Kidney (tissue), 14 donors: ENCODE measurements around the gene MB21D2. TPM values are rescaled to one million over a fixed set of nuclear protein-coding genes. Genes with fewer than 3 reads are reported as not detected.
A peak's percentile ranks its signal among the peaks of the same experiment; 100 is the strongest.

Source experiments
- DNase-seq, 5 donors: peaks; one replicate each; pipeline ENCODE4 v3.0.0-alpha.2; 2013 to 2020
- FAIRE-seq: peaks from 2 replicates; lab custom pipeline; 2012; peaks lifted over from hg19 to GRCh38; lab: Jason Lieb, UNC
- H3K27ac ChIP-seq, 2 donors: one replicate each; pipeline ENCODE4 v1.7.0; 2013; ENCODE audit warnings: low read depth in 2 of 2, low read length in 2 of 2, inconsistent platforms in 1 of 2
- H3K27me3 ChIP-seq: one replicate; pipeline ENCODE4 v1.7.1; 2013; ENCODE audit warnings: low read length, inconsistent platforms; ENCODE audit not compliant: control insufficient read depth, insufficient read depth
- H3K36me3 ChIP-seq, 3 donors: one replicate each; pipeline versions ENCODE4 v1.7.0 to v1.7.1; 2013; ENCODE audit warnings: low read length in 3 of 3, control low read depth in 1 of 3, inconsistent platforms in 1 of 3; ENCODE audit not compliant: insufficient read depth in 3 of 3, control insufficient read depth in 2 of 3
- H3K4me1 ChIP-seq, 3 donors: one replicate each; pipeline versions ENCODE4 v1.7.0 to v1.7.1; 2013; ENCODE audit warnings: low read length in 3 of 3, inconsistent platforms in 1 of 3, low read depth in 1 of 3; ENCODE audit not compliant: control insufficient read depth in 2 of 3, insufficient read depth in 2 of 3
- H3K4me3 ChIP-seq, 3 donors: one replicate each; pipeline versions ENCODE4 v1.7.0 to v1.8.1; 2013; ENCODE audit warnings: low read length in 3 of 3, control low read depth in 1 of 3, inconsistent platforms in 1 of 3
- H3K9ac ChIP-seq, 3 donors: one replicate each; pipeline versions ENCODE4 v1.7.0 to v1.7.1; 2013; ENCODE audit warnings: low read length in 3 of 3, control low read depth in 1 of 3, inconsistent platforms in 1 of 3
- H3K9me3 ChIP-seq, 3 donors: one replicate each; pipeline versions ENCODE4 v1.7.0 to v1.7.1; 2013; ENCODE audit warnings: low read length in 3 of 3, control low read depth in 1 of 3, inconsistent platforms in 1 of 3; ENCODE audit not compliant: control insufficient read depth in 2 of 3, insufficient read depth in 1 of 3
- CTCF ChIP-seq: IDR thresholded peaks from 3 replicates; pipeline ENCODE4 v1.5.1; 2012; ENCODE audit warnings: mild to moderate bottlenecking, moderate library complexity, borderline replicate concordance; ENCODE audit not compliant: insufficient read depth; ENCODE audit errors: extremely low read depth
- intact Hi-C: fragments of 100-400 bp; cut with DNase I; formaldehyde crosslinking; loops from one replicate; pipeline ENCODE4 v1.11.1; 2022
- polyA plus RNA-seq: library from polyadenylated mRNA; stranded (reverse); fragments of 350-450 nt; fragmentation: Illumina TruSeq; extraction: RNeasy Lipid Tissue Mini Kit (QIAGEN cat#74804); gene quantifications from one replicate; pipeline ENCODE4 v1.2.3, GENCODE V29; 2014; ENCODE audit warnings: low read depth, low replicate concordance; ENCODE audit not compliant: insufficient read depth
- total RNA-seq: library from RNA; stranded (reverse); fragmentation: NEBNext Ultra II Directional; extraction: Animal tissue kit (Norgen Biotek cat#: 25700); gene quantifications from one replicate; pipeline ENCODE4 v1.2.1, GENCODE V29; 2021
- donor health status: control.
- donor health status: control.
- donor health status: control.
- donor health status: control.
- donor health status: control.
- donor health status: DM: yes; HTN: yes; CAD: no.
- donor health status: Normal renal cell carcinoma (clear cell type).

MB21D2 gene
- total and polyA plus RNA-seq, 2 donors from 2014 or later, result 3.2 to 3.9 TPM

- Histone ChIP-seq H3K27ac (no peak overlapping the region), H3K36me3 (peaks cover 0 to 3% (median 0%) of the 10 kb centered on the region in 3 donors), H3K4me3 (no peak overlapping the region), H3K9ac (no peak overlapping the region), H3K27me3 (no peaks in the 10 kb centered on the region), H3K9me3 (no peaks in the 10 kb centered on the region), H3K4me1 (no peaks in the 10 kb centered on the region)
- TF ChIP-seq CTCF, result peak; percentile 42
- peak in 2 of 5 donors; percentile 40 to 53 for DNase-seq
- intact Hi-C loops, result no loop called here
- peak; percentile 42 for FAIRE-seq
Observed at GRCh38 chr3:192802957-192803899, 114.4 kb downstream of the MB21D2 start.

- no peak for TF ChIP-seq CTCF
- intact Hi-C loops, result no loop called here
Observed at GRCh38 chr3:192801985-192802384, 115.7 kb downstream of the MB21D2 start.

DNA sequence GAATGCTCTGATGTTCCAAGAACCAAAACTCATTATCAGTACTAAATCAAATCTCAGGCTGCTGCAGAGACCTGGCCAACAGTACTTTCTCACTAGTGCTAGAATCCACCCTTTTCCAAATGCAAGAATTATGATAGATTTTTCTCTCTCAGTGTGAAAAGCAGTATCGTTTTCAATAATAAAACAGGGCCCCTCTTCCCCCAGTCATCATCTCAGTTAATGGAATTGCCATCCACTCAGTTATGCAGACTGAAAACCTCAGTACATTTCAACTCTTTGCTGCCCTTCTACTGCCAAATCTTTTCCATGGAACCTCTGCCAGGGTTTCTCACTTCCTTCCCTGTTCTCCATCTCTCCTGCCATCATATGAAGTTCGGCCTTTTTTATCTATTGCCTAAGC, 117.9 kb downstream of the MB21D2 start:
- Histone ChIP-seq H3K27me3 (no peaks in the 10 kb centered on the region), H3K4me1 (no peaks in the 10 kb centered on the region), H3K4me3 (no peak overlapping the region), H3K36me3 (peaks cover 0 to 5% (median 0%) of the 10 kb centered on the region in 3 donors), H3K27ac (no peak overlapping the region), H3K9me3 (no peaks in the 10 kb centered on the region), H3K9ac (no peak overlapping the region)
- FAIRE-seq (no peak), DNase-seq (no peak)
- intact Hi-C loops, result no loop called here
- no peak for TF ChIP-seq CTCF

More at GRCh38 chr3:192801985-192802384, 115.7 kb downstream of the MB21D2 start:
- no peaks in the 10 kb centered on the region for H3K4me1 ChIP-seq
- no peak overlapping the region for H3K27ac ChIP-seq
- DNase-seq (no peak), FAIRE-seq (no peak)
- no peak overlapping the region for H3K4me3 ChIP-seq
- H3K36me3 ChIP-seq, result peaks cover 0 to 3% (median 0%) of the 10 kb centered on the region in 3 donors
- H3K27me3 ChIP-seq, result no peaks in the 10 kb centered on the region
- H3K9ac ChIP-seq, result no peak overlapping the region
- H3K9me3 ChIP-seq, result no peaks in the 10 kb centered on the region
